Caco-2 (cell line): ENCODE results near the gene CNMD. TPM values are rescaled to one million over a fixed set of nuclear protein-coding genes. Genes with fewer than 3 reads are reported as not detected.

Experiments used
- BruUV-seq: library from RNA; stranded (reverse); fragments of 400-500 nt; replicated peaks from 2 replicates; lab custom pipeline; 2021; lab: Mats Ljungman, UMichigan
- CTCF ChIA-PET: fragments of 300-600 bp; sonication (Branson Sonifier 250); formaldehyde crosslinking; loops from one replicate; lab custom pipeline; 2022; ENCODE audit warnings: antibody characterized with exemption; lab: Charles Lee
- POLR2A ChIA-PET: fragments of 300-600 bp; sonication (Branson Sonifier 250); formaldehyde crosslinking; loops from one replicate; lab custom pipeline; 2022; ENCODE audit warnings: antibody characterized with exemption; lab: Charles Lee
- DNase-seq, 2 experiments: peaks; one replicate each; pipeline versions ENCODE4 v3.0.0 to v3.0.0-alpha.2; 2020 to 2022
- H3K27me3 ChIP-seq: replicated peaks from 2 replicates; pipeline ENCODE4 v1.6.0; 2011; ENCODE audit warnings: low read length; ENCODE audit not compliant: control insufficient read depth, insufficient read depth
- H3K36me3 ChIP-seq: 2 replicates; pipeline ENCODE4 v1.5.1; 2011; ENCODE audit warnings: low read length; ENCODE audit not compliant: control insufficient read depth, insufficient read depth
- H3K4me1 ChIP-seq: fragments of 250-450 bp; sonication (Bioruptor Pico); 2 replicates; pipeline ENCODE4 v1.5.1; 2020; ENCODE audit warnings: mild to moderate bottlenecking
- H3K4me3 ChIP-seq: 2 replicates; pipeline ENCODE4 v1.5.1; 2011; ENCODE audit warnings: low read depth, mild to moderate bottlenecking, control low read depth, low read length
- H3K9me3 ChIP-seq: fragments of 250-450 bp; sonication (Bioruptor Pico); 2 replicates; pipeline ENCODE4 v1.5.1; 2020; ENCODE audit warnings: mild to moderate bottlenecking, moderate library complexity
- H3K27ac Mint-ChIP-seq: one replicate; pipeline ENCODE4 v1.8.0; 2022; ENCODE audit warnings: mixed read lengths; ENCODE audit not compliant: unreplicated experiment
- H3K27me3 Mint-ChIP-seq: one replicate; pipeline ENCODE4 v1.8.0; 2022; ENCODE audit warnings: mixed read lengths; ENCODE audit not compliant: insufficient read depth, unreplicated experiment
- H3K36me3 Mint-ChIP-seq: one replicate; pipeline ENCODE4 v1.8.0; 2022; ENCODE audit warnings: mild to moderate bottlenecking, mixed read lengths; ENCODE audit not compliant: insufficient read depth, unreplicated experiment
- H3K4me1 Mint-ChIP-seq: one replicate; pipeline ENCODE4 v1.8.0; 2022; ENCODE audit warnings: low read depth, mixed read lengths; ENCODE audit not compliant: unreplicated experiment
- H3K4me3 Mint-ChIP-seq: one replicate; pipeline ENCODE4 v1.8.0; 2022; ENCODE audit warnings: mild to moderate bottlenecking, moderate library complexity, mixed read lengths; ENCODE audit not compliant: unreplicated experiment
- H3K9me3 Mint-ChIP-seq: one replicate; pipeline ENCODE4 v1.8.0; 2022; ENCODE audit warnings: mixed read lengths; ENCODE audit not compliant: unreplicated experiment
- intact Hi-C: fragments of 100-400 bp; cut with micrococcal nuclease; formaldehyde crosslinking; loops from one replicate; pipeline ENCODE4 v1.10.0; 2022; ENCODE audit not compliant: unreplicated experiment
- total RNA-seq: library from RNA; stranded (reverse); gene quantifications from 2 replicates; pipeline ENCODE4 v1.2.3, GENCODE V29; 2022
- TF ChIP-seq, protein P1 (sequence below), 2 experiments: fragments of 200-600 bp in 1 of 2; IDR thresholded peaks; 1 replicate in 1 of 2; 2 replicates in 1 of 2; pipeline versions ENCODE4 v1.5.1 to v1.8.0; 2011 to 2022; ENCODE audit warnings: antibody characterized with exemption in 1 of 2, control low read depth in 1 of 2, inconsistent platforms in 1 of 2, low read depth in 1 of 2, low read length in 1 of 2, mild to moderate bottlenecking in 1 of 2, moderate library complexity in 1 of 2; ENCODE audit not compliant: insufficient read depth in 1 of 2, severe bottlenecking in 1 of 2, unreplicated experiment in 1 of 2

The CNMD gene
- total RNA-seq, 1 experiment from 2014 or later, result not detected

DNA sequence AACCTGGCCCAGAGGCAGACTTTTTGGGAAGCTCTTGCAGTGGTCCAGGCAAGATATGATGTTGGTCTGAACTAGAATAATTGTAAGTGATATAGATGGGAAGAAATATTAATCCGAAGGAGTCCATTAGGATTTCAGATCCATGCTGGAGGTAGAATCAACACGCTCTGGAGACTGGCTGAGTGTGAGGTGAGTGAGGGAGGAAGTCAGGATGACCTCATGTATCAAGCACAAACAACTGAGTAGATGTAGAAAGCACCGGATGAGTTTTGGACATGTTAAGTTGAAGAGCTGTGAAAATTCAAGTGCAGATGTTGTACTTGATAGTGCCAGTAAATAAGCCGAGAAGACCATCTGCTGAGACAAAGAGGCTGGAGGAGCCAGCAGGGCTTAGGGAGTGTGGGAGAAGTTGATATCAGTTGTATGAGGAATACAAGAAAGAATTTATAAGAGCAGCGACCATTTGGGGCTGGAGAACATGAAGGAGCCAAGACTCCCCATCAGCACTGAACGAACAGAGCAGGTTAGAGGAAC, 5.3 kb upstream of the CNMD start:
- Mint-ChIP-seq H3K27me3 (peaks cover 39% of the 10 kb centered on the region), H3K4me1 (no peaks in the 10 kb centered on the region), H3K27ac (no peak overlapping the region), H3K4me3 (no peak overlapping the region), H3K36me3 (peaks cover 5% of the 10 kb centered on the region), H3K9me3 (no peaks in the 10 kb centered on the region)
- no peaks in the 10 kb centered on the region for H3K27me3 ChIP-seq
- DNase-seq, result no peak
- H3K4me1 ChIP-seq, result no peaks in the 10 kb centered on the region
- H3K9me3 ChIP-seq, result no peaks in the 10 kb centered on the region
- POLR2A ChIA-PET, result no interaction called here
- no peaks in the 10 kb centered on the region for H3K36me3 ChIP-seq
- intact Hi-C loops, result no loop called here
- TF ChIP-seq, protein P1, sequence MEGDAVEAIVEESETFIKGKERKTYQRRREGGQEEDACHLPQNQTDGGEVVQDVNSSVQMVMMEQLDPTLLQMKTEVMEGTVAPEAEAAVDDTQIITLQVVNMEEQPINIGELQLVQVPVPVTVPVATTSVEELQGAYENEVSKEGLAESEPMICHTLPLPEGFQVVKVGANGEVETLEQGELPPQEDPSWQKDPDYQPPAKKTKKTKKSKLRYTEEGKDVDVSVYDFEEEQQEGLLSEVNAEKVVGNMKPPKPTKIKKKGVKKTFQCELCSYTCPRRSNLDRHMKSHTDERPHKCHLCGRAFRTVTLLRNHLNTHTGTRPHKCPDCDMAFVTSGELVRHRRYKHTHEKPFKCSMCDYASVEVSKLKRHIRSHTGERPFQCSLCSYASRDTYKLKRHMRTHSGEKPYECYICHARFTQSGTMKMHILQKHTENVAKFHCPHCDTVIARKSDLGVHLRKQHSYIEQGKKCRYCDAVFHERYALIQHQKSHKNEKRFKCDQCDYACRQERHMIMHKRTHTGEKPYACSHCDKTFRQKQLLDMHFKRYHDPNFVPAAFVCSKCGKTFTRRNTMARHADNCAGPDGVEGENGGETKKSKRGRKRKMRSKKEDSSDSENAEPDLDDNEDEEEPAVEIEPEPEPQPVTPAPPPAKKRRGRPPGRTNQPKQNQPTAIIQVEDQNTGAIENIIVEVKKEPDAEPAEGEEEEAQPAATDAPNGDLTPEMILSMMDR (IDR thresholded peaks at IDR 0.05; ENCODE audit: insufficient read depth in 1 of 2, low read depth in 1 of 2, low read length in 1 of 2, severe bottlenecking in 1 of 2, unreplicated experiment in 1 of 2), result no peak
- CTCF ChIA-PET, result no interaction called here
- H3K4me3 ChIP-seq, result no peak overlapping the region
- no TSS peak for BruUV-seq

DNA sequence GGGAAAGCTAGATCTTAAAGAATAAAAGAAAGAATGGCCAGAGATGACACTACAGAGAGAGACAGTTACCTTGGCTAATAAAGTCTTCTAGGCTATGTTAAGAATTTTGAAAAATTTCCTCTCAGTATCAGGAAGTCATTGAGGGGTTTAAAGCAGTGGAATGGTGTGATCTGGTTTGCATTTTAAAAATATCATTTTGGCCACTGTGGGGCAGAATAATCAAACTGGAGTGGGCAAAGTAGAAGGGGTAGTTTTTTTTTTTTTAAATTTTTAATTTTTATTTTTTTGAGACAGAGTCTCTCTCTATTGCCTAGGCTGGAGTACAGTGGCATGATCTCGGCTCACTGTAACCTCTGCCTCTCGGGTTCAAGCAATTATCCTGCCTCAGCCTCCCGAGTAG, 4.4 kb upstream of the CNMD start:
- H3K4me3 ChIP-seq, result no peak overlapping the region
- Mint-ChIP-seq H3K36me3 (peaks cover 5% of the 10 kb centered on the region), H3K9me3 (no peaks in the 10 kb centered on the region), H3K4me1 (no peaks in the 10 kb centered on the region), H3K27me3 (peaks cover 36% of the 10 kb centered on the region), H3K27ac (no peak overlapping the region), H3K4me3 (no peak overlapping the region)
- H3K36me3 ChIP-seq, result no peaks in the 10 kb centered on the region
- intact Hi-C loops, result no loop called here
- no peaks in the 10 kb centered on the region for H3K27me3 ChIP-seq
- CTCF ChIA-PET, result no interaction called here
- TF ChIP-seq, protein P1 (IDR thresholded peaks at IDR 0.05; ENCODE audit: insufficient read depth in 1 of 2, low read depth in 1 of 2, low read length in 1 of 2, severe bottlenecking in 1 of 2, unreplicated experiment in 1 of 2), result peak in 1 of 2 experiments; percentile 20
- no peaks in the 10 kb centered on the region for H3K4me1 ChIP-seq
- H3K9me3 ChIP-seq, result no peaks in the 10 kb centered on the region
- no TSS peak for BruUV-seq
- POLR2A ChIA-PET, result no interaction called here
- DNase-seq, result no peak

DNA sequence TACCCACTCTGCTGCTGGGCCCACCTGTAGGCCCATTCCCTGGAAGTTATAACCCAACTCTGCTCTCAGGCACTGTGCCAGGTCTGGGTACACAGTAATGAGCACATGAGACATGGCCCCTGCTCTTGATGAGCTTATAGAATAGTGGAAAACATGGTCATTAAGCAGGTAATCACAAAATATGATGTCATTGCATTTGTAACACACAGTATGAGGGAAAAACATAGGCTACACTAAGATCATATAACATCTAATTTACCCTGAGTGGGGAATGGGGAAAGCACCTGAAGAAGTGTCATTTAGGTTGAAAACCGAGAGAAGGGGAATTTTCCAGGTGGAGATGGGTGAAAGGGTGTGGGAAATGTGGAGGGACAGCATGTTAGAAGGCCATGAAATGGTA, 3.9 kb upstream of the CNMD start:
- Mint-ChIP-seq H3K36me3 (peaks cover 5% of the 10 kb centered on the region), H3K27me3 (peaks cover 36% of the 10 kb centered on the region), H3K27ac (no peak overlapping the region), H3K4me1 (no peaks in the 10 kb centered on the region), H3K4me3 (no peak overlapping the region), H3K9me3 (no peaks in the 10 kb centered on the region)
- H3K27me3 ChIP-seq, result no peaks in the 10 kb centered on the region
- POLR2A ChIA-PET, result no interaction called here
- no peak for DNase-seq
- CTCF ChIA-PET, result no interaction called here
- no peak overlapping the region for H3K4me3 ChIP-seq
- intact Hi-C loops, result no loop called here
- H3K9me3 ChIP-seq, result no peaks in the 10 kb centered on the region
- H3K4me1 ChIP-seq, result no peaks in the 10 kb centered on the region
- H3K36me3 ChIP-seq, result no peaks in the 10 kb centered on the region
- TF ChIP-seq, protein P1 (IDR thresholded peaks at IDR 0.05; ENCODE audit: insufficient read depth in 1 of 2, low read depth in 1 of 2, low read length in 1 of 2, severe bottlenecking in 1 of 2, unreplicated experiment in 1 of 2), result no peak
- BruUV-seq, result no TSS peak
